HepG2 (cell line): Measurements from ENCODE around the gene ACTR1B. TPM values are rescaled to one million over a fixed set of nuclear protein-coding genes. Genes with fewer than 3 reads are reported as not detected.

ENCODE experiments used
- AGO1 ChIP-seq: fragments of 200-400 bp; formaldehyde crosslinking; IDR thresholded peaks from 2 replicates; pipeline ENCODE4 v1.6.1; 2017; ENCODE audit warnings: mild to moderate bottlenecking, low read depth, low read length, moderate library complexity; ENCODE audit not compliant: poor library complexity, severe bottlenecking
- KLF11 ChIP-seq: IDR thresholded peaks from 2 replicates; pipeline ENCODE4 v1.6.1; 2016; ENCODE audit warnings: missing compliant biosample characterization
- RBFOX2 ChIP-seq: fragments of 200-400 bp; formaldehyde crosslinking; IDR thresholded peaks from 2 replicates; pipeline ENCODE4 v1.6.1; 2017; ENCODE audit warnings: low read depth, mild to moderate bottlenecking, low read length
- SPEN ChIP-seq: sonication (generic); formaldehyde crosslinking; IDR thresholded peaks from 2 replicates; pipeline ENCODE4 v1.5.1; 2020; ENCODE audit warnings: low read depth, mild to moderate bottlenecking, missing genetic modification reagents
- TAF15 ChIP-seq: fragments of 200-400 bp; formaldehyde crosslinking; IDR thresholded peaks from one replicate; pipeline ENCODE4 v1.6.1; 2018; ENCODE audit warnings: mild to moderate bottlenecking, low read depth, low read length; ENCODE audit not compliant: poor library complexity, severe bottlenecking
- ZFP36 ChIP-seq: fragments of 150-350 bp; IDR thresholded peaks from 2 replicates; pipeline ENCODE4 v1.6.1; 2018; ENCODE audit warnings: borderline replicate concordance, low read length, low read depth; ENCODE audit not compliant: partially characterized antibody
- ZFYVE20 ChIP-seq: sonication (generic); formaldehyde crosslinking; IDR thresholded peaks from 2 replicates; pipeline ENCODE4 v1.8.0; 2023; ENCODE audit warnings: low read depth, mild to moderate bottlenecking, moderate library complexity, missing genetic modification reagents, borderline replicate concordance
- ZMYM2 ChIP-seq: sonication (generic); formaldehyde crosslinking; IDR thresholded peaks from 2 replicates; pipeline ENCODE4 v1.8.0; 2022; ENCODE audit warnings: mild to moderate bottlenecking, missing genetic modification reagents
- ZNF20 ChIP-seq: sonication (generic); formaldehyde crosslinking; IDR thresholded peaks from 2 replicates; pipeline ENCODE4 v1.4.0; 2020; ENCODE audit warnings: mild to moderate bottlenecking, moderate library complexity, missing genetic modification reagents
- ZNF205 ChIP-seq: IDR thresholded peaks from 2 replicates; pipeline ENCODE4 v1.6.1; 2018; ENCODE audit warnings: missing biosample characterization, missing genetic modification reagents
- ZNF256 ChIP-seq: sonication (generic); formaldehyde crosslinking; conservative IDR thresholded peaks from 2 replicates; pipeline ENCODE4 v1.4.0; 2020; ENCODE audit warnings: missing genetic modification reagents
- ZNF737 ChIP-seq: sonication (generic); formaldehyde crosslinking; IDR thresholded peaks from 2 replicates; pipeline ENCODE4 v1.5.0; 2020; ENCODE audit warnings: missing genetic modification reagents, mild to moderate bottlenecking, borderline replicate concordance
- ZNF75D ChIP-seq: sonication (generic); formaldehyde crosslinking; IDR thresholded peaks from 2 replicates; pipeline ENCODE4 v1.8.1; 2023; ENCODE audit warnings: missing genetic modification reagents, mild to moderate bottlenecking, borderline replicate concordance
- ZNF883 ChIP-seq: sonication (generic); formaldehyde crosslinking; IDR thresholded peaks from 2 replicates; pipeline ENCODE4 v1.5.1; 2020; ENCODE audit warnings: mild to moderate bottlenecking, missing genetic modification reagents; ENCODE audit errors: not compliant biosample characterization
- polyA plus RNA-seq, 8 experiments: library from polyadenylated mRNA; depleted of rRNA in 3 of 8; stranded (reverse) in 7 of 8; unstranded in 1 of 8; fragments of >200 nt; fragmentation: Illumina TruSeq in 4 of 8; extraction: Trizol in 4 of 8; gene quantifications; 2 replicates each; pipeline versions ENCODE4 v1.2.1 to v1.2.3, GENCODE V29; 2011 to 2016; ENCODE audit warnings: low read depth in 4 of 8, missing spikeins in 1 of 8, mixed read lengths in 1 of 8; ENCODE audit not compliant: insufficient read depth in 1 of 8
- total RNA-seq, 5 experiments: library from RNA; depleted of rRNA; stranded (reverse); fragments of >200 nt; fragmentation: Illumina TruSeq; extraction: Trizol; gene quantifications; 2 replicates each; pipeline ENCODE4 v1.2.3, GENCODE V29; 2016; ENCODE audit warnings: low read depth in 1 of 5
- TF ChIP-seq, protein P1 (sequence below): sonication (generic); formaldehyde crosslinking; IDR thresholded peaks from 2 replicates; pipeline ENCODE4 v1.8.0; 2022; ENCODE audit warnings: mild to moderate bottlenecking, missing genetic modification reagents, borderline replicate concordance
- TF ChIP-seq, protein P2 (sequence below): sonication (generic); formaldehyde crosslinking; IDR thresholded peaks from 2 replicates; pipeline ENCODE4 v1.8.1; 2023; ENCODE audit warnings: mild to moderate bottlenecking, missing genetic modification reagents, borderline replicate concordance
- TF ChIP-seq, protein P3 (sequence below), 2 experiments: IDR thresholded peaks; 2 replicates each; pipeline ENCODE4 v1.6.1; 2011 to 2012; ENCODE audit warnings: low read length in 2 of 2, borderline replicate concordance in 1 of 2, low read depth in 1 of 2, mild to moderate bottlenecking in 1 of 2, moderate library complexity in 1 of 2
- TF ChIP-seq, protein P4 (sequence below): sonication (generic); formaldehyde crosslinking; IDR thresholded peaks from 2 replicates; pipeline ENCODE4 v1.8.0; 2022; ENCODE audit warnings: low read depth, missing genetic modification reagents
- TF ChIP-seq, protein P5 (sequence below): sonication (generic); formaldehyde crosslinking; IDR thresholded peaks from 2 replicates; pipeline ENCODE4 v1.4.0; 2020; ENCODE audit warnings: missing genetic modification reagents, borderline replicate concordance

Gene ACTR1B
- total and polyA plus RNA-seq, 2 of the 13 experiments (the other 11 are each of a cell fraction or from before 2014, with no cell fraction given), result 61.7 to 76.7 TPM

DNA sequence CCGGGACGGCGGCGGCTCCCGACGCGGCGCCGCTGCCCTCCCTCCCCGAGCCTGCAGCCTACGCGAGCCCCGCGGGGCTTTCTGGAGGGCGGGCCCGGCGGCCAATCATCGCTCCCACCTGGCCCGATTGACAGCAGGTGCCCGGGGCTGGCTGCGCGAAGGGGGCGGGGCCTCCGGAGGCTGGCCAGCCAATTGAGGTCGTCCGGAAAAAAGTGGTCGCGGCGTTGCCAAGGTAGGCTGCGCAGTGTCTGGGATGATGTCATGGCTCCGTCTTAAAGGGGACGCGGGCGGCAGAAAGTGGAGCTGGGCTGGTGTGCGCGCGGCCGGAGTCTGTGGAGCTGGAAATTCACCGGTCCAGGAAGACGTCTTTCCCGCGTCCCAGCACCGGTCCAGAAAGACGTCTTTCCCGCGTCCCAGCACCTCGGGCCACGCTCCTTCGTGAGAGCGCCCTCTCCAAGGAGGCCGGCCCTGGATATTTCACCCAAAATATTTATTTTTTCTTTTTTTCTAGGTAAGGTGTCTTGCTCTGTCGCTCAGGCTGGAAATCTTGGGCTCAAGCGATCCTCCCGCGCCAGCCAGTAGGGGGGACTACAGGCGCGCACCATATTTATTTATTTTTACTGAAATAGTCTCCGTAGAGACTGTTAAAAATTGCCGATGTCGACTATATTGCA lies at the start of gene ACTR1B (continued):
- TF ChIP-seq, protein P1, sequence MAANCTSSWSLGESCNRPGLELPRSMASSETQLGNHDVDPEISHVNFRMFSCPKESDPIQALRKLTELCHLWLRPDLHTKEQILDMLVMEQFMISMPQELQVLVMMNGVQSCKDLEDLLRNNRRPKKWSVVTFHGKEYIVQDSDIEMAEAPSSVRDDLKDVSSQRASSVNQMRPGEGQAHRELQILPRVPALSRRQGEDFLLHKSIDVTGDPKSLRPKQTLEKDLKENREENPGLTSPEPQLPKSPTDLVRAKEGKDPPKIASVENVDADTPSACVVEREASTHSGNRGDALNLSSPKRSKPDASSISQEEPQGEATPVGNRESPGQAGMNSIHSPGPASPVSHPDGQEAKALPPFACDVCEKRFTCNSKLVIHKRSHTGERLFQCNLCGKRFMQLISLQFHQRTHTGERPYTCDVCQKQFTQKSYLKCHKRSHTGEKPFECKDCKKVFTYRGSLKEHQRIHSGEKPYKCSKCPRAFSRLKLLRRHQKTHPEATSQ (CRISPR knock-in tag), result no peak
- TF ChIP-seq ZNF883 (CRISPR knock-in tag), result no peak
- peak; percentile 82 for TF ChIP-seq RBFOX2
- no peak for TF ChIP-seq ZNF737 (CRISPR knock-in tag)
- no peak for TF ChIP-seq ZFP36
- TF ChIP-seq ZMYM2 (CRISPR knock-in tag), result no peak
- TF ChIP-seq SPEN, result peak; percentile 46
- TF ChIP-seq KLF11 (CRISPR knock-in tag), result peak; percentile 37
- TF ChIP-seq TAF15, result no peak
- no peak; the same call in 1 of the 2 replicates for TF ChIP-seq ZNF205 (CRISPR knock-in tag)
- TF ChIP-seq ZFYVE20 (CRISPR knock-in tag), result no peak
- TF ChIP-seq, protein P2, sequence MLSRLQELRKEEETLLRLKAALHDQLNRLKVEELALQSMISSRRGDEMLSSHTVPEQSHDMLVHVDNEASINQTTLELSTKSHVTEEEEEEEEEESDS (CRISPR knock-in tag), result no peak
- TF ChIP-seq AGO1, result no peak
- TF ChIP-seq, protein P3, sequence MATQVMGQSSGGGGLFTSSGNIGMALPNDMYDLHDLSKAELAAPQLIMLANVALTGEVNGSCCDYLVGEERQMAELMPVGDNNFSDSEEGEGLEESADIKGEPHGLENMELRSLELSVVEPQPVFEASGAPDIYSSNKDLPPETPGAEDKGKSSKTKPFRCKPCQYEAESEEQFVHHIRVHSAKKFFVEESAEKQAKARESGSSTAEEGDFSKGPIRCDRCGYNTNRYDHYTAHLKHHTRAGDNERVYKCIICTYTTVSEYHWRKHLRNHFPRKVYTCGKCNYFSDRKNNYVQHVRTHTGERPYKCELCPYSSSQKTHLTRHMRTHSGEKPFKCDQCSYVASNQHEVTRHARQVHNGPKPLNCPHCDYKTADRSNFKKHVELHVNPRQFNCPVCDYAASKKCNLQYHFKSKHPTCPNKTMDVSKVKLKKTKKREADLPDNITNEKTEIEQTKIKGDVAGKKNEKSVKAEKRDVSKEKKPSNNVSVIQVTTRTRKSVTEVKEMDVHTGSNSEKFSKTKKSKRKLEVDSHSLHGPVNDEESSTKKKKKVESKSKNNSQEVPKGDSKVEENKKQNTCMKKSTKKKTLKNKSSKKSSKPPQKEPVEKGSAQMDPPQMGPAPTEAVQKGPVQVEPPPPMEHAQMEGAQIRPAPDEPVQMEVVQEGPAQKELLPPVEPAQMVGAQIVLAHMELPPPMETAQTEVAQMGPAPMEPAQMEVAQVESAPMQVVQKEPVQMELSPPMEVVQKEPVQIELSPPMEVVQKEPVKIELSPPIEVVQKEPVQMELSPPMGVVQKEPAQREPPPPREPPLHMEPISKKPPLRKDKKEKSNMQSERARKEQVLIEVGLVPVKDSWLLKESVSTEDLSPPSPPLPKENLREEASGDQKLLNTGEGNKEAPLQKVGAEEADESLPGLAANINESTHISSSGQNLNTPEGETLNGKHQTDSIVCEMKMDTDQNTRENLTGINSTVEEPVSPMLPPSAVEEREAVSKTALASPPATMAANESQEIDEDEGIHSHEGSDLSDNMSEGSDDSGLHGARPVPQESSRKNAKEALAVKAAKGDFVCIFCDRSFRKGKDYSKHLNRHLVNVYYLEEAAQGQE (IDR thresholded peaks at IDR 0.05; ENCODE audit: borderline replicate concordance in 1 of 2, low read depth in 1 of 2, low read length in 2 of 2), result no peak
- TF ChIP-seq ZNF20 (CRISPR knock-in tag), result no peak
- TF ChIP-seq, protein P4, sequence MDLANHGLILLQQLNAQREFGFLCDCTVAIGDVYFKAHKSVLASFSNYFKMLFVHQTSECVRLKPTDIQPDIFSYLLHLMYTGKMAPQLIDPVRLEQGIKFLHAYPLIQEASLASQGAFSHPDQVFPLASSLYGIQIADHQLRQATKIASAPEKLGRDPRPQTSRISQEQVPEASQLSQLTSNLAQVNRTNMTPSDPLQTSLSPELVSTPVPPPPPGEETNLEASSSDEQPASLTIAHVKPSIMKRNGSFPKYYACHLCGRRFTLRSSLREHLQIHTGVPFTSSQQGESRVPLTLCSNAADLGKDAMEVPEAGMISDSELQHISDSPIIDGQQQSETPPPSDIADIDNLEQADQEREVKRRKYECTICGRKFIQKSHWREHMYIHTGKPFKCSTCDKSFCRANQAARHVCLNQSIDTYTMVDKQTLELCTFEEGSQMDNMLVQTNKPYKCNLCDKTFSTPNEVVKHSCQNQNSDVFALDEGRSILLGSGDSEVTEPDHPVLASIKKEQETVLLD, result peak; percentile 78
- no peak for TF ChIP-seq ZNF75D (CRISPR knock-in tag)
- TF ChIP-seq ZNF256 (CRISPR knock-in tag), result peak; percentile 76
- TF ChIP-seq, protein P5, sequence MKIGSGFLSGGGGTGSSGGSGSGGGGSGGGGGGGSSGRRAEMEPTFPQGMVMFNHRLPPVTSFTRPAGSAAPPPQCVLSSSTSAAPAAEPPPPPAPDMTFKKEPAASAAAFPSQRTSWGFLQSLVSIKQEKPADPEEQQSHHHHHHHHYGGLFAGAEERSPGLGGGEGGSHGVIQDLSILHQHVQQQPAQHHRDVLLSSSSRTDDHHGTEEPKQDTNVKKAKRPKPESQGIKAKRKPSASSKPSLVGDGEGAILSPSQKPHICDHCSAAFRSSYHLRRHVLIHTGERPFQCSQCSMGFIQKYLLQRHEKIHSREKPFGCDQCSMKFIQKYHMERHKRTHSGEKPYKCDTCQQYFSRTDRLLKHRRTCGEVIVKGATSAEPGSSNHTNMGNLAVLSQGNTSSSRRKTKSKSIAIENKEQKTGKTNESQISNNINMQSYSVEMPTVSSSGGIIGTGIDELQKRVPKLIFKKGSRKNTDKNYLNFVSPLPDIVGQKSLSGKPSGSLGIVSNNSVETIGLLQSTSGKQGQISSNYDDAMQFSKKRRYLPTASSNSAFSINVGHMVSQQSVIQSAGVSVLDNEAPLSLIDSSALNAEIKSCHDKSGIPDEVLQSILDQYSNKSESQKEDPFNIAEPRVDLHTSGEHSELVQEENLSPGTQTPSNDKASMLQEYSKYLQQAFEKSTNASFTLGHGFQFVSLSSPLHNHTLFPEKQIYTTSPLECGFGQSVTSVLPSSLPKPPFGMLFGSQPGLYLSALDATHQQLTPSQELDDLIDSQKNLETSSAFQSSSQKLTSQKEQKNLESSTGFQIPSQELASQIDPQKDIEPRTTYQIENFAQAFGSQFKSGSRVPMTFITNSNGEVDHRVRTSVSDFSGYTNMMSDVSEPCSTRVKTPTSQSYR (CRISPR knock-in tag), result no peak
